Body of pancreas (tissue), 4 donors: Measurements from ENCODE around the gene LHCGR.

Source experiments
- CTCF ChIP-seq, 7 experiments: fragments of 450-650 bp in 4 of 7; fragments of 200-600 bp in 3 of 7; sonication (generic) in 3 of 7; IDR thresholded peaks; one replicate each; pipeline ENCODE4 v1.5.1; 2016 to 2019; ENCODE audit warnings: antibody characterized with exemption in 7 of 7
- POLR2A ChIP-seq, 3 donors: fragments of 450-650 bp; IDR thresholded peaks; one replicate each; pipeline ENCODE4 v1.6.1; 2016; ENCODE audit warnings: antibody characterized with exemption in 3 of 3, mild to moderate bottlenecking in 2 of 3

GRCh38 chr2:48768669-48769068 lies 13.1 kb upstream of the LHCGR start:
- TF ChIP-seq CTCF (IDR thresholded peaks at IDR 0.05) (no peak), POLR2A (IDR thresholded peaks at IDR 0.05) (no peak)
